ENCODE measurements around the gene TSPYL1. TPM values are rescaled to one million over a fixed set of nuclear protein-coding genes. Genes with fewer than 3 reads are reported as not detected.

TSPYL1 gene
- total RNA-seq, 4 donors from 2014 or later, result 38.2 to 68.8 (median 50.1) TPM

DNA sequence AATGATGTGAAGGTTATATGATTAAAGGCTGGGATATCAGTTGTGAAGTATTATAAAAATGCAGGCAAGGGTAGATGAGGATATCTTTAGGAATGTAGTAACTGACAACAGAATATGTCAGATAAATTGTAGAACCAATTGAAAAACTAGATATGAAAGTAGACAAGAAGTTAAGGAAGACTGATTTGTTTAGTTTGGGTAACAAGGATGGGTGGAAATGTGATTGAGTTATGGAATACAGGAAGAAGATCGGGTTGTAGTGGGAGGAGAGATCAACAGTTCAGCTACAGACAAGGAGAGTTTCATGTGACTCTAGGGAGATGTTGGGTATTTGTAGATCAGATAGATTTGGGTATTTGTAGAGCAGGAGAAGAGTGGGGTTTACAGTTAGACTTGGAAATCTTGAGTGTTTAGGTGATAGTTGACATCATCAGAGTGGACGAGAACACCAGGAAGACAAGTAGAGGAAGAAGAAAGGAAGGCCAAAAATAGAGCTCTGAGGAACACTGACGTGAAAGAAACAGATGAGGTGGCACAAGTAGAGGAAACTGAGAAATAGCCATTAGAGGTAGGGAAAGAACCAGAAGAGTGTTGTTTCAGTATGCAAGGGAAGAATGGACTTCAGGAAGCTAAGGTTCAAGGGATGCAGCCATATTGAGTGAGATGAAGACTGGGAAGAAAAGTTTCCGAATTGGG, 12.1 kb upstream of the TSPYL1 start:
- TF ChIP-seq, protein P1, sequence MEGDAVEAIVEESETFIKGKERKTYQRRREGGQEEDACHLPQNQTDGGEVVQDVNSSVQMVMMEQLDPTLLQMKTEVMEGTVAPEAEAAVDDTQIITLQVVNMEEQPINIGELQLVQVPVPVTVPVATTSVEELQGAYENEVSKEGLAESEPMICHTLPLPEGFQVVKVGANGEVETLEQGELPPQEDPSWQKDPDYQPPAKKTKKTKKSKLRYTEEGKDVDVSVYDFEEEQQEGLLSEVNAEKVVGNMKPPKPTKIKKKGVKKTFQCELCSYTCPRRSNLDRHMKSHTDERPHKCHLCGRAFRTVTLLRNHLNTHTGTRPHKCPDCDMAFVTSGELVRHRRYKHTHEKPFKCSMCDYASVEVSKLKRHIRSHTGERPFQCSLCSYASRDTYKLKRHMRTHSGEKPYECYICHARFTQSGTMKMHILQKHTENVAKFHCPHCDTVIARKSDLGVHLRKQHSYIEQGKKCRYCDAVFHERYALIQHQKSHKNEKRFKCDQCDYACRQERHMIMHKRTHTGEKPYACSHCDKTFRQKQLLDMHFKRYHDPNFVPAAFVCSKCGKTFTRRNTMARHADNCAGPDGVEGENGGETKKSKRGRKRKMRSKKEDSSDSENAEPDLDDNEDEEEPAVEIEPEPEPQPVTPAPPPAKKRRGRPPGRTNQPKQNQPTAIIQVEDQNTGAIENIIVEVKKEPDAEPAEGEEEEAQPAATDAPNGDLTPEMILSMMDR (IDR thresholded peaks at IDR 0.05; ENCODE audit: low read depth), result no peak

GRCh38 chr6:116290799-116291198, 11.1 kb upstream of the TSPYL1 start:
- TF ChIP-seq, protein P1 (IDR thresholded peaks at IDR 0.05; ENCODE audit: low read depth), result no peak

- TF ChIP-seq, protein P1 (IDR thresholded peaks at IDR 0.05; ENCODE audit: low read depth), result no peak
Observed at GRCh38 chr6:116289876-116290275, 10.1 kb upstream of the TSPYL1 start.

GRCh38 chr6:116287689-116288282, 8.1 kb upstream of the TSPYL1 start:
- TF ChIP-seq, protein P1 (IDR thresholded peaks at IDR 0.05; ENCODE audit: low read depth), result no peak

DNA sequence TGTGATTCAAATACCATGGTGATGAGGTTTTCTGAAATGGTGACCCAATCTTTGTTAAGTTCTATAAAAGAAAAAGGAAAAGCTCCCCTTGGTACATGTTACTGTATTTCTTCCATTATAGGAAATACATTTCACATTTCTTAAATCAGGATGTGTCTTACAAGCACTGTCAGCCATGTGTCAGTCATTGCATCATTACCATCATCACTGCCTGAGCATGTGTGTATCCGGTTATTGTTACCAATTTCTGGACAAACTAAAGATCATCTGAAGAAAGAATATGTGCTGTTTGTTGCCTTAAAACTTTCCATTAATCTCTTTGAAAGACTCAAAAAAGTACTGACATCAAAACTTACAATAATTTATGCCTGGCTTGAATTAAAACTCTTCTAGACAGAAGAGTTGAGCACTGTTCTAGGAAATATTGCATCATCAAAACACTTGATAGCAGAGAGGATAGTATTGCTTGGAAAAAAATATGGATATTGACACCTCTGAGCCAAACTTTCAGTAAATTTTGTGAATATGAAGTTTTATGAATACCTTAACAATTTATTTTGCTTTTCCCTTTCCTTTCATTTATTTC, 7.1 kb upstream of the TSPYL1 start:
- TF ChIP-seq, protein P1 (IDR thresholded peaks at IDR 0.05; ENCODE audit: low read depth), result no peak

GRCh38 chr6:116283191-116283590, 3.5 kb upstream of the TSPYL1 start:
- TF ChIP-seq, protein P1 (IDR thresholded peaks at IDR 0.05; ENCODE audit: low read depth), result no peak

- TF ChIP-seq, protein P1 (IDR thresholded peaks at IDR 0.05; ENCODE audit: low read depth), result no peak
Observed at GRCh38 chr6:116282698-116283097, 3.0 kb upstream of the TSPYL1 start.
